Stomach (tissue), 9 donors: ENCODE measurements around the gene KCND2. TPM values are rescaled to one million over a fixed set of nuclear protein-coding genes. Genes with fewer than 3 reads are reported as not detected.
"Not testable (repeated sequence)": the region's sequence is repeated elsewhere in the genome, so short reads cannot be mapped to it uniquely, and the experiment has no call there.

Experiments
- DNase-seq, 2 donors: peaks; one replicate each; pipeline versions ENCODE4 v3.0.0 to v3.0.0-alpha.2; 2013 to 2019
- H3K27ac ChIP-seq, 5 donors: fragments of 200-600 bp in 4 of 5; sonication (generic) in 4 of 5; one replicate each; pipeline ENCODE4 v1.5.1; 2013 to 2019; ENCODE audit warnings: mild to moderate bottlenecking in 1 of 5, moderate library complexity in 1 of 5
- H3K27me3 ChIP-seq, 3 donors: fragments of 200-600 bp; sonication (generic); one replicate each; pipeline ENCODE4 v1.5.1; 2017 to 2019; ENCODE audit warnings: mixed run types in 1 of 3
- H3K36me3 ChIP-seq, 4 donors: fragments of 200-600 bp; sonication (generic); 1 replicate in 3 of 4; 2 replicates in 1 of 4; pipeline ENCODE4 v1.5.1; 2016 to 2019
- H3K4me1 ChIP-seq, 4 donors: fragments of 200-600 bp; sonication (generic); one replicate each; pipeline ENCODE4 v1.5.1; 2016 to 2019
- H3K4me3 ChIP-seq, 4 donors: fragments of 200-600 bp; sonication (generic) in 3 of 4; one replicate each; pipeline ENCODE4 v1.5.1; 2016 to 2019; ENCODE audit warnings: mild to moderate bottlenecking in 1 of 4
- H3K9me3 ChIP-seq, 4 donors: fragments of 200-600 bp; sonication (generic); one replicate each; pipeline ENCODE4 v1.5.1; 2016 to 2019
- EP300 ChIP-seq: sonication (generic); formaldehyde crosslinking; IDR thresholded peaks from one replicate; pipeline ENCODE4 v1.6.1; 2017; ENCODE audit warnings: antibody characterized with exemption
- POLR2A ChIP-seq, 4 donors: fragments of 450-650 bp; IDR thresholded peaks; one replicate each; pipeline ENCODE4 v1.6.1; 2016; ENCODE audit warnings: antibody characterized with exemption in 4 of 4, control low read depth in 2 of 4, mild to moderate bottlenecking in 1 of 4, moderate library complexity in 1 of 4
- POLR2AphosphoS5 ChIP-seq, 3 donors: sonication (generic); formaldehyde crosslinking; IDR thresholded peaks; one replicate each; pipeline ENCODE4 v1.6.1; 2016; ENCODE audit warnings: antibody characterized with exemption in 3 of 3
- WGBS, 5 donors: extraction: QIAGEN DNeasy Blood & Tissue Kit in 3 of 5; methylation state at CpG; one replicate each; pipeline versions ENCODE4 v1.1.5 to v1.1.7; 2013 to 2018; 5-methylcytosine and 5-hydroxymethylcytosine counted together
- intact Hi-C: fragments of 100-400 bp; cut with DNase I; formaldehyde crosslinking; loops from one replicate; pipeline ENCODE4 v1.15.1; 2023; ENCODE audit warnings: low total_unique reads
- polyA plus RNA-seq, 3 donors: library from polyadenylated mRNA; stranded (reverse); fragments of 200-250 nt; gene quantifications; one replicate each; pipeline ENCODE4 v1.2.3, GENCODE V29; 2013
- total RNA-seq, 5 donors: library from RNA; depleted of rRNA; stranded (reverse); fragments of >200 nt; gene quantifications; one replicate each; pipeline versions ENCODE4 v1.1.0 to v1.2.3, GENCODE V29; 2014 to 2016
- TF ChIP-seq, protein P1 (sequence below), 7 experiments: fragments of 450-650 bp in 4 of 7; fragments of 200-600 bp in 3 of 7; sonication (generic) in 3 of 7; IDR thresholded peaks; one replicate each; pipeline ENCODE4 v1.5.1; 2016 to 2019; ENCODE audit warnings: antibody characterized with exemption in 7 of 7, control low read depth in 2 of 7, mild to moderate bottlenecking in 1 of 7
- donor health status: healthy with polysubstance abuse.
- donor health status: Bipolar disorder and iron deficiency.
- donor health status: healthy.

Gene KCND2
- total and polyA plus RNA-seq, 8 donors = 0.06 to 1.3 (median 0.31) TPM; not detected in 5

DNA sequence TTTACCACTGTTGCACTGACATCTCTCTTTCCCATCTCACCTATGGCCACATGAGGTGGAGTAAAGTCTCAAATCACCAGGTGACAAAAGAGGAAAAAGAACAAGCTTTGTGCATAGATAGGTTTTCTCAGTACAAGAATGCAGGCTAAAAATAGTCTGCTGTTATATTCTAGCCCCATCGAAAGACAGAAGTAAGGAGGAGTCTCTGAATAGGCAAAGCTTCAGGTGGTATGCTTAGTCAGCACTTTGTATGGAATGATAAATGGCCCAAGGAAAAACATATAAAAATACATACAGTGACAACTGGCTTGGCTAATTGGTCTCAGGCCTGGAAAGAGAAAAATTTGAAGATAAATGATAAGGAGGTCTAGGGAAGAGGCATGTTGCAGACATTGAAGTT, 39.6 kb upstream of the KCND2 start:
- no peak for DNase-seq
- no peaks in the 10 kb centered on the region for H3K4me1 ChIP-seq
- WGBS, 5 donors = 73 to 86% (median 78%) methylated on average over 1 of the region's 1 CpG
- no peaks in the 10 kb centered on the region for H3K27me3 ChIP-seq
- H3K4me3 ChIP-seq = no peak overlapping the region
- intact Hi-C loops = no loop called here
- H3K27ac ChIP-seq = no peak overlapping the region
- TF ChIP-seq, protein P1, sequence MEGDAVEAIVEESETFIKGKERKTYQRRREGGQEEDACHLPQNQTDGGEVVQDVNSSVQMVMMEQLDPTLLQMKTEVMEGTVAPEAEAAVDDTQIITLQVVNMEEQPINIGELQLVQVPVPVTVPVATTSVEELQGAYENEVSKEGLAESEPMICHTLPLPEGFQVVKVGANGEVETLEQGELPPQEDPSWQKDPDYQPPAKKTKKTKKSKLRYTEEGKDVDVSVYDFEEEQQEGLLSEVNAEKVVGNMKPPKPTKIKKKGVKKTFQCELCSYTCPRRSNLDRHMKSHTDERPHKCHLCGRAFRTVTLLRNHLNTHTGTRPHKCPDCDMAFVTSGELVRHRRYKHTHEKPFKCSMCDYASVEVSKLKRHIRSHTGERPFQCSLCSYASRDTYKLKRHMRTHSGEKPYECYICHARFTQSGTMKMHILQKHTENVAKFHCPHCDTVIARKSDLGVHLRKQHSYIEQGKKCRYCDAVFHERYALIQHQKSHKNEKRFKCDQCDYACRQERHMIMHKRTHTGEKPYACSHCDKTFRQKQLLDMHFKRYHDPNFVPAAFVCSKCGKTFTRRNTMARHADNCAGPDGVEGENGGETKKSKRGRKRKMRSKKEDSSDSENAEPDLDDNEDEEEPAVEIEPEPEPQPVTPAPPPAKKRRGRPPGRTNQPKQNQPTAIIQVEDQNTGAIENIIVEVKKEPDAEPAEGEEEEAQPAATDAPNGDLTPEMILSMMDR (IDR thresholded peaks at IDR 0.05) = no peak
- TF ChIP-seq EP300 = no peak
- TF ChIP-seq POLR2AphosphoS5 (IDR thresholded peaks at IDR 0.05) = no peak
- no peak for TF ChIP-seq POLR2A (IDR thresholded peaks at IDR 0.05)
- no peaks in the 10 kb centered on the region for H3K9me3 ChIP-seq
- no peaks in the 10 kb centered on the region for H3K36me3 ChIP-seq

DNA sequence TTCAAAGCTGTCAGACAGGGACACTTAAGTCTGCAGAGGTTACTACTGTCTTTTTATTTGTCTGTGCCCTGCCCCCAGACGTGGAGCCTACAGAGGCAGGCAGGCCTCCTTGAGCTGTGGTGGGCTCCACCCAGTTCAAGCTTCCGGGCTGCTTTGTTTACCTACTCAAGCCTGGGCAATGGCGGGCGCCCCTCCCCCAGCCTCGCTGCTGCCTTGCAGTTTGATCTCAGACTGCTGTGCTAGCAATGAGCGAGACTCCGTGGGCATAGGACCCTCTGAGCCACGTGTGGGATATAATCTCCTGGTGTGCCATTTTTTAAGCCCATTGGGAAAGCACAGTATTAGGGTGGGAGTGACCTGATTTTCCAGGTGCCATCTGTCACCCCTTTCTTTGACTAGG, 32.6 kb upstream of the KCND2 start:
- H3K27ac ChIP-seq, H3K4me1 ChIP-seq, H3K36me3 ChIP-seq, H3K27me3 ChIP-seq, DNase-seq, H3K4me3 ChIP-seq, intact Hi-C loops: not testable (repeated sequence)
- H3K9me3 ChIP-seq = peaks cover 0 to 11% (median 0%) of the 10 kb centered on the region in 4 donors
- WGBS, 5 donors = 63 to 84% (median 74%) methylated on average over 4 to 8 of the region's 8 CpGs

DNA sequence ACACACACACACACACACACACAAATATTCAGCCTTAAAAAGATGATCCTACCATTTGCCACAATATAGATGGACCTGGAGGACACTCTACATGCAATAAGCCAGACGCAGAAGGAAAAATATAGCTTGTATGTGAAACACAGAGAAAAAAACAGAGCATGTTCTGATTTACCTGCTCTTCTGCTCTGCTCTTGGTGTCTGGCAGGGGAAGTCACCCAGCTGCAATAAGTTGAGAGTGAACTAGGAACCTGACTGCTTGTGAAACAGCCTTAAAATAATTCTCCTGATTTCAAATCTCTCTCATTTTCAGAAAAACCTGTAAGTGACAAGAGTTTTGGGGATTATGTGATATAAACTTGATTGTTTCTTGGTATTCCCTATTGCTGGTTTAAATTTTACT, 31.0 kb upstream of the KCND2 start:
- TF ChIP-seq EP300 (no peak), POLR2AphosphoS5 (IDR thresholded peaks at IDR 0.05) (no peak), POLR2A (IDR thresholded peaks at IDR 0.05) (no peak)
- TF ChIP-seq, protein P1 (IDR thresholded peaks at IDR 0.05) = no peak
- Histone ChIP-seq H3K36me3 (no peaks in the 10 kb centered on the region), H3K4me3 (no peak overlapping the region), H3K27ac (no peak overlapping the region), H3K27me3 (no peaks in the 10 kb centered on the region), H3K9me3 (peaks cover 0 to 15% (median 0%) of the 10 kb centered on the region in 4 donors), H3K4me1 (no peaks in the 10 kb centered on the region)
- DNase-seq = no peak
- intact Hi-C loops = no loop called here
- WGBS, 5 donors = 82 to 100% (median 92%) methylated on average over 1 of the region's 1 CpG

DNA sequence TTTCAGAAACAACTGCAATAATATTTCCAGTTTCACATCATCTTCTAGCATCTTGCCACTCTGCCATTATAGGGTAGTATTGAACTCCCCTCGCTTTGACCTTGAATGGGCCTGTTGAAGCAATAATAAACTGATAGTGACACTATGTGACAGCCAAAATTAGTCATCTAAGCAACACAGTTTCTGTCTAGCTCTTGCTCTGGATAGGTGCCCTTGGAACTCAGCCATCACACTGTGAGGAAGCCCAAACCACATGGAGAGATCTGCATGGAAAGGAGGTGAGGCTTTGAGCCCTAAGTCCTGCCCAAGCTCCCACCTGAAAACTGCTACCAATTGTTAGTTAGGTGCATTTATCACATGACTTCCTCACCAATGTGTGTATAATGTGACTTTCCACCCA, 18.1 kb upstream of the KCND2 start:
- peaks cover 0 to 18% (median 6%) of the 10 kb centered on the region in 4 donors for H3K9me3 ChIP-seq
- no peaks in the 10 kb centered on the region for H3K4me1 ChIP-seq
- intact Hi-C loops = no loop called here
- no peak for DNase-seq
- no peaks in the 10 kb centered on the region for H3K36me3 ChIP-seq
- H3K4me3 ChIP-seq = no peak overlapping the region
- no peak overlapping the region for H3K27ac ChIP-seq
- 57 to 79% (median 77%) methylated on average over 1 of the region's 1 CpG for WGBS, 5 donors
- TF ChIP-seq POLR2AphosphoS5 (IDR thresholded peaks at IDR 0.05) (no peak), EP300 (no peak), POLR2A (IDR thresholded peaks at IDR 0.05) (no peak)
- TF ChIP-seq, protein P1 (IDR thresholded peaks at IDR 0.05) = no peak
- H3K27me3 ChIP-seq = no peaks in the 10 kb centered on the region

DNA sequence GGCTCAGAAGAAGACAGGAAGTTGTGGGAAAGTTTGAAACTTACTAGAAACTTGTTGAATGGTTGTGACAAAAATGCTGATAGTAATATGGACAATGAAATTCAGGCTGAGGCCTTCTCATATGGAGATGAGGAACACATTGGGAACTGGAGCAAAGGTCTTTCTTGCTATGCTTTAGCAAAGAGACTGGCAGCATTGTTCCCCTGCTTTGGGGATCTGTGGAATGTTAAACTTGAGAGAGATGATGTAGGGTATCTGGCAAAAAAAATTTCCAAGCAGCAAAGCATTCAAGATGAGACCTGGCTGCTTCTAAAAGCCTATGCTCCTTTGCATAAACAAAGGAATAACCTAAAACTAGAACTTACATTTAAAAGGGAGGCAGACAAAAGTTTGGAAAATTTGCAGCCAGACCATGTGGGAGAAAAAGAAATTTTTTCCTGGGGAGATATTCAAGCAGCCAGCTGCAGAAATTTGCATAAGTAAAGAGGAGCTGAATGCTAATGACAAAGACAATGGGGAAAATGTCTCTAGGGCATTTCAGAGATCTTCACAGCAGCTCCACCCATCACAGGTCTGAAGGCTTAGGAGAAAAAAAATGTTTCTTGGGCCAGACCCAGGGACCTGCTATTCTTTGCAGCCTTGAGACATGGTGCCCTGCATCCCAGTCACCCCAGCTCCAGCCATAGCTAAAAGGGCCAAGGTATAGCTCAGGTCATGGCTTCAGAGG, 16.5 kb upstream of the KCND2 start:
- Histone ChIP-seq H3K4me1 (no peaks in the 10 kb centered on the region), H3K4me3 (no peak overlapping the region), H3K36me3 (no peaks in the 10 kb centered on the region), H3K27me3 (no peaks in the 10 kb centered on the region), H3K27ac (no peak overlapping the region), H3K9me3 (peaks cover 0 to 18% (median 6%) of the 10 kb centered on the region in 4 donors)
- TF ChIP-seq, protein P1 (IDR thresholded peaks at IDR 0.05) = no peak
- intact Hi-C loops = no loop called here
- no peak for DNase-seq
